HepG2 (cell line): ENCODE measurements around the gene PPP1R13B. TPM values are rescaled to one million over a fixed set of nuclear protein-coding genes. Genes with fewer than 3 reads are reported as not detected.

Source experiments
- ATAC-seq: fragments of 200-7000 bp; cut with Tn5 transposase; 3 replicates; pipeline ENCODE4 v1.9.1; 2020; ENCODE audit warnings: mild to moderate bottlenecking, moderate library complexity
- BruUV-seq: library from RNA; stranded (reverse); fragments of 400-500 nt; replicated peaks from 2 replicates; lab custom pipeline; 2021; lab: Mats Ljungman, UMichigan
- CTCF ChIA-PET: fragments of 300-600 bp; formaldehyde crosslinking; extraction: SDS; loops from one replicate; lab custom pipeline; 2021; ENCODE audit warnings: low total read pairs, inconsistent platforms, low intra/inter-chr PET ratio; lab: Yijun Ruan, JAX
- POLR2A ChIA-PET: fragments of 350-600 bp; sonication (Branson Sonifier 250); formaldehyde crosslinking; loops from one replicate; lab custom pipeline; 2020; ENCODE audit warnings: antibody characterized with exemption, inconsistent platforms; lab: Yijun Ruan, JAX
- DNase-seq: peaks from one replicate; pipeline ENCODE4 v3.0.0-alpha.2; 2015; ENCODE audit warnings: low spot score
- FAIRE-seq: peaks from 3 replicates; lab custom pipeline; 2011; peaks lifted over from hg19 to GRCh38; lab: Jason Lieb, UNC
- H2AFZ ChIP-seq: one replicate; pipeline ENCODE4 v1.6.1; 2011; ENCODE audit warnings: low read length, inconsistent platforms
- H3K27ac ChIP-seq: fragments of 300-600 bp; 3 replicates; pipeline ENCODE4 v1.8.0; 2011; ENCODE audit warnings: mixed run types, mild to moderate bottlenecking, mixed read lengths, low read length, inconsistent platforms; ENCODE audit not compliant: insufficient read depth; ENCODE audit errors: extremely low read length
- H3K27me3 ChIP-seq, 2 experiments: fragments of 200-600 bp in 1 of 2; 2 replicates in 1 of 2; 3 replicates in 1 of 2; pipeline versions ENCODE4 v1.6.0 to v1.8.0; 2011; ENCODE audit warnings: low read length in 2 of 2, mild to moderate bottlenecking in 2 of 2, moderate library complexity in 2 of 2, inconsistent platforms in 1 of 2; ENCODE audit not compliant: insufficient read depth in 2 of 2, control insufficient read depth in 1 of 2
- H3K36me3 ChIP-seq, 2 experiments: fragments of 200-600 bp in 1 of 2; replicated peaks in 1 of 2; 2 replicates in 1 of 2; 3 replicates in 1 of 2; pipeline versions ENCODE4 v1.5.1 to v1.8.0; 2011; ENCODE audit warnings: low read length in 2 of 2, inconsistent platforms in 1 of 2; ENCODE audit not compliant: insufficient read depth in 2 of 2, control insufficient read depth in 1 of 2
- H3K4me1 ChIP-seq: 2 replicates; pipeline ENCODE4 v1.5.1; 2012; ENCODE audit warnings: low read length, inconsistent platforms; ENCODE audit not compliant: insufficient read depth
- H3K4me2 ChIP-seq: 2 replicates; pipeline ENCODE4 v1.6.0; 2011; ENCODE audit warnings: low read depth, low read length, inconsistent platforms
- H3K4me3 ChIP-seq, 3 experiments: fragments of 200-600 bp in 1 of 3; sonication (generic), shearing (Covaris generic) in 1 of 3; replicated peaks in 1 of 3; 2 replicates each; pipeline ENCODE4 v1.5.1; 2011 to 2016; ENCODE audit warnings: low read length in 3 of 3, inconsistent platforms in 2 of 3, low read depth in 2 of 3, mild to moderate bottlenecking in 2 of 3, control low read depth in 1 of 3, mixed read lengths in 1 of 3; ENCODE audit not compliant: insufficient read depth in 1 of 3
- H3K79me2 ChIP-seq: one replicate; pipeline ENCODE4 v1.6.1; 2011; ENCODE audit warnings: low read length, inconsistent platforms; ENCODE audit not compliant: insufficient read depth
- H3K9ac ChIP-seq: 2 replicates; pipeline ENCODE4 v1.6.0; 2011; ENCODE audit warnings: mild to moderate bottlenecking, low read depth, low read length, inconsistent platforms; ENCODE audit not compliant: insufficient read depth
- H3K9me3 ChIP-seq: 2 replicates; pipeline ENCODE4 v1.5.1; 2012; ENCODE audit warnings: mild to moderate bottlenecking, low read length
- H4K20me1 ChIP-seq: 2 replicates; pipeline ENCODE4 v1.6.0; 2011; ENCODE audit warnings: inconsistent platforms, mild to moderate bottlenecking, low read length, moderate library complexity; ENCODE audit not compliant: insufficient read depth
- ARID2 ChIP-seq: sonication (generic); formaldehyde crosslinking; IDR thresholded peaks from 2 replicates; pipeline ENCODE4 v1.8.1; 2022; ENCODE audit warnings: mild to moderate bottlenecking, missing genetic modification reagents, borderline replicate concordance
- ATF7 ChIP-seq, 2 experiments: fragments of 450-650 bp in 1 of 2; sonication (generic) in 1 of 2; formaldehyde crosslinking in 1 of 2; IDR thresholded peaks; 2 replicates each; pipeline versions ENCODE4 v1.4.0 to v1.6.1; 2016 to 2020; ENCODE audit warnings: antibody characterized with exemption in 1 of 2, mild to moderate bottlenecking in 1 of 2, missing genetic modification reagents in 1 of 2
- CEBPB ChIP-seq: IDR thresholded peaks from 2 replicates; pipeline ENCODE4 v1.6.1; 2011; ENCODE audit warnings: low read depth, low read length, improper control_type of control experiment, borderline replicate concordance
- CEBPG ChIP-seq: IDR thresholded peaks from 2 replicates; pipeline ENCODE4 v1.6.1; 2016
- CHCHD3 ChIP-seq: sonication (generic); formaldehyde crosslinking; IDR thresholded peaks from 2 replicates; pipeline ENCODE4 v1.8.0; 2022; ENCODE audit warnings: mild to moderate bottlenecking, missing genetic modification reagents, moderate library complexity
- GATAD2A ChIP-seq: IDR thresholded peaks from 2 replicates; pipeline ENCODE4 v1.6.1; 2016
- HOXA3 ChIP-seq: sonication (generic); formaldehyde crosslinking; IDR thresholded peaks from 2 replicates; pipeline ENCODE4 v1.5.0; 2020; ENCODE audit warnings: missing genetic modification reagents
- MED1 ChIP-seq: sonication (generic); formaldehyde crosslinking; IDR thresholded peaks from 2 replicates; pipeline ENCODE4 v1.4.0; 2020; ENCODE audit warnings: missing genetic modification reagents
- NFIB ChIP-seq: sonication (generic); formaldehyde crosslinking; IDR thresholded peaks from 2 replicates; pipeline ENCODE4 v1.9.0; 2021; ENCODE audit warnings: missing genetic modification reagents, mild to moderate bottlenecking, borderline replicate concordance
- RFX1 ChIP-seq: fragments of 450-650 bp; IDR thresholded peaks from 2 replicates; pipeline ENCODE4 v1.6.1; 2017
- ZFP90 ChIP-seq: sonication (generic); formaldehyde crosslinking; IDR thresholded peaks from 2 replicates; pipeline ENCODE4 v1.8.0; 2022; ENCODE audit warnings: missing genetic modification reagents, mild to moderate bottlenecking, inconsistent platforms, borderline replicate concordance
- ZNF225 ChIP-seq: sonication (generic); formaldehyde crosslinking; IDR thresholded peaks from 2 replicates; pipeline ENCODE4 v1.4.0; 2020; ENCODE audit warnings: mild to moderate bottlenecking, missing genetic modification reagents
- ZNF232 ChIP-seq: sonication (generic); formaldehyde crosslinking; IDR thresholded peaks from 2 replicates; pipeline ENCODE4 v1.4.0; 2020; ENCODE audit warnings: missing genetic modification reagents, borderline replicate concordance
- ZNF788 ChIP-seq: sonication (generic); formaldehyde crosslinking; IDR thresholded peaks from 2 replicates; pipeline ENCODE4 v1.5.0; 2020; ENCODE audit warnings: mild to moderate bottlenecking, missing genetic modification reagents, borderline replicate concordance
- WGBS: methylation state at CpG from one replicate; pipeline ENCODE4 v1.1.6; 2017; ENCODE audit warnings: low lambda C conversion rate; 5-methylcytosine and 5-hydroxymethylcytosine counted together
- in situ Hi-C: cut with HindIII; loops from 2 replicates; pipeline ENCODE4 v1.10.0; 2017; ENCODE audit warnings: low pct_unique_long_range_greater_than_20kb; ENCODE audit not compliant: extremely low pct_ligation_motif_present
- intact Hi-C: fragments of 100-400 bp; cut with micrococcal nuclease; formaldehyde crosslinking; loops from one replicate; pipeline ENCODE4 v1.10.0; 2022; ENCODE audit not compliant: unreplicated experiment
- polyA plus RNA-seq, 8 experiments: library from polyadenylated mRNA; depleted of rRNA in 3 of 8; stranded (reverse) in 7 of 8; unstranded in 1 of 8; fragments of >200 nt; fragmentation: Illumina TruSeq in 4 of 8; extraction: Trizol in 4 of 8; gene quantifications; 2 replicates each; pipeline versions ENCODE4 v1.2.1 to v1.2.3, GENCODE V29; 2011 to 2016; ENCODE audit warnings: low read depth in 4 of 8, missing spikeins in 1 of 8, mixed read lengths in 1 of 8; ENCODE audit not compliant: insufficient read depth in 1 of 8
- total RNA-seq, 5 experiments: library from RNA; depleted of rRNA; stranded (reverse); fragments of >200 nt; fragmentation: Illumina TruSeq; extraction: Trizol; gene quantifications; 2 replicates each; pipeline ENCODE4 v1.2.3, GENCODE V29; 2016; ENCODE audit warnings: low read depth in 1 of 5
- TF ChIP-seq, protein P1 (sequence below): sonication (generic); formaldehyde crosslinking; IDR thresholded peaks from 2 replicates; pipeline ENCODE4 v1.5.0; 2020; ENCODE audit warnings: mild to moderate bottlenecking, missing genetic modification reagents

PPP1R13B gene
- total and polyA plus RNA-seq, 2 of the 13 experiments (the other 11 are each of a cell fraction or from before 2014, with no cell fraction given) = 4.6 to 9.4 TPM

DNA sequence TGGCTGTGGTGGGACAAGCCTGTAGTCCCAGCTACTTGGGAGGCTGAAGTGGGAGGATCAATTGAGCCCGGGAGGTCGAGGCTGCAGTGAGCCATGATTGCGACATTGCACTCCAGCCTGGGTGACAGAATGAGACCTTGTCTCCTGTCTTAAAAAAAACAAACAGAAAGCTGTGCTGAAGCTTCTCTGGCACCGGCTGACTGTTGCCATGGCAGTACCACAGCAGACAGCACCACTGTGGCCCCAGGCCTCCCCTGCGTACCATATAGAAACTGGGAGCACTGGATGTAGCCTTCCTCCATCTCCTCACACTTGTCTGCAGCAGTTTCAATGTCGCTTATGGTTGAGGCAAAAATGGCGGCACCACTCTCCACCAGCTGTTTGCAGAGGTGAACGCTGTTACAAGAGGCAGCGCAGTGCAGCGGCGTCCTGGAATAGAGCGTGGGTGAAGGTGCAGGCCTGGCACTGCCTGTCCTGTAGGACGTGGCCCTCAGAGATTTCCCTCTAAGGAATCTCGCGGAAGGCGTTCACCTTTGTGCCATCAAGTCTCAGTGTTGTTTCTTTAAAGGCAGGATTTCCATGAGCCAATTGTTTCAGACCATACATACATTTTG, 109.8 kb downstream of the PPP1R13B start:
- peaks cover 15 to 34% of the 10 kb centered on the region in 2 experiments; a peak in 4 of 5 replicates for H3K36me3 ChIP-seq
- H3K4me1 ChIP-seq = 0 out of 2 replicates have a peak, but pooled peaks cover 10% of the 10 kb centered on the region
- FAIRE-seq (no peak), ATAC-seq (no peak), DNase-seq (peak; percentile 12)
- peak overlapping the region; percentile 11 for H3K27ac ChIP-seq
- H3K9ac ChIP-seq = no peak overlapping the region
- POLR2A ChIA-PET = no interaction called here
- 86% methylated on average over 10 of the region's 16 CpGs for WGBS
- CTCF ChIA-PET = no interaction called here
- no peak overlapping the region for H3K4me3 ChIP-seq
- TF ChIP-seq ZNF225 (CRISPR knock-in tag) (no peak), ARID2 (CRISPR knock-in tag) (no peak), ZNF788 (CRISPR knock-in tag) (no peak), ZNF232 (CRISPR knock-in tag) (no peak), NFIB (no peak), CEBPG (CRISPR knock-in tag) (peak; percentile 77; the same call in 1 of the 2 replicates), CEBPB (peak; percentile 80), CHCHD3 (CRISPR knock-in tag) (no peak), MED1 (CRISPR knock-in tag) (no peak), GATAD2A (no peak), RFX1 (peak; percentile 29; the same call in 1 of the 2 replicates), HOXA3 (CRISPR knock-in tag) (no peak), ATF7 (IDR thresholded peaks at IDR 0.05) (no peak), ATF7 (CRISPR knock-in tag; IDR thresholded peaks at IDR 0.05) (no peak), ZFP90 (CRISPR knock-in tag) (no peak)
- TF ChIP-seq, protein P1, sequence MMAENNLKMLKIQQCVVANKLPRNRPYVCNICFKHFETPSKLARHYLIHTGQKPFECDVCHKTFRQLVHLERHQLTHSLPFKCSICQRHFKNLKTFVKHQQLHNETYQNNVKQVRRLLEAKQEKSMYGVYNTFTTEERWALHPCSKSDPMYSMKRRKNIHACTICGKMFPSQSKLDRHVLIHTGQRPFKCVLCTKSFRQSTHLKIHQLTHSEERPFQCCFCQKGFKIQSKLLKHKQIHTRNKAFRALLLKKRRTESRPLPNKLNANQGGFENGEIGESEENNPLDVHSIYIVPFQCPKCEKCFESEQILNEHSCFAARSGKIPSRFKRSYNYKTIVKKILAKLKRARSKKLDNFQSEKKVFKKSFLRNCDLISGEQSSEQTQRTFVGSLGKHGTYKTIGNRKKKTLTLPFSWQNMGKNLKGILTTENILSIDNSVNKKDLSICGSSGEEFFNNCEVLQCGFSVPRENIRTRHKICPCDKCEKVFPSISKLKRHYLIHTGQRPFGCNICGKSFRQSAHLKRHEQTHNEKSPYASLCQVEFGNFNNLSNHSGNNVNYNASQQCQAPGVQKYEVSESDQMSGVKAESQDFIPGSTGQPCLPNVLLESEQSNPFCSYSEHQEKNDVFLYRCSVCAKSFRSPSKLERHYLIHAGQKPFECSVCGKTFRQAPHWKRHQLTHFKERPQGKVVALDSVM (CRISPR knock-in tag) = peak; percentile 99
- no peaks in the 10 kb centered on the region for H4K20me1 ChIP-seq
- no peaks in the 10 kb centered on the region for H3K27me3 ChIP-seq
- H3K9me3 ChIP-seq = no peaks in the 10 kb centered on the region
- BruUV-seq = no TSS peak
- in situ Hi-C loops (no loop called here), intact Hi-C loops (no loop called here)
- H3K4me2 ChIP-seq = no peak overlapping the region
- no peak overlapping the region for H2AFZ ChIP-seq
- H3K79me2 ChIP-seq = no peaks in the 10 kb centered on the region
